ENCODE measurements around the gene DDX1. TPM values are rescaled to one million over a fixed set of nuclear protein-coding genes. Genes with fewer than 3 reads are reported as not detected.

Gene DDX1
- total RNA-seq, 4 donors from 2014 or later: 58.3 to 90.5 (median 60.8) TPM

GRCh38 chr2:15624903-15625302, 33.2 kb downstream of the DDX1 start:
- no peaks in the 10 kb centered on the region for H3K9me3 ChIP-seq
- no peak overlapping the region for H3K4me3 ChIP-seq
- no peak overlapping the region for H3K27ac ChIP-seq (replicated peaks in 1 of 4)
- intact Hi-C loops (cut with DNase I): no loop called here
- H3K36me3 ChIP-seq: peaks cover 40 to 96% (median 72%) of the 10 kb centered on the region in 4 donors
- no peak for TF ChIP-seq POLR2AphosphoS5 (IDR thresholded peaks at IDR 0.05)
- no peak for TF ChIP-seq CTCF (IDR thresholded peaks at IDR 0.05)
- TF ChIP-seq POLR2A (IDR thresholded peaks at IDR 0.05; ENCODE audit: low read depth): no peak
- no peak for TF ChIP-seq EP300 (IDR thresholded peaks at IDR 0.05)
- H3K4me1 ChIP-seq: peaks cover 0 to under 1% (median under 1%) of the 10 kb centered on the region in 4 donors
- DNase-seq (ENCODE audit: extremely low spot score): no peak
- no peaks in the 10 kb centered on the region for H3K27me3 ChIP-seq

GRCh38 chr2:15625344-15626036, 33.8 kb downstream of the DDX1 start:
- Histone ChIP-seq H3K27ac (replicated peaks in 1 of 4) (no peak overlapping the region), H3K36me3 (peaks cover 36 to 96% (median 72%) of the 10 kb centered on the region in 4 donors), H3K27me3 (no peaks in the 10 kb centered on the region), H3K4me3 (no peak overlapping the region), H3K4me1 (peaks cover 0 to 7% (median 6%) of the 10 kb centered on the region in 4 donors), H3K9me3 (no peaks in the 10 kb centered on the region)
- no peak for TF ChIP-seq POLR2A (IDR thresholded peaks at IDR 0.05; ENCODE audit: low read depth)
- no peak for TF ChIP-seq POLR2AphosphoS5 (IDR thresholded peaks at IDR 0.05)
- TF ChIP-seq CTCF (IDR thresholded peaks at IDR 0.05): no peak
- no peak for TF ChIP-seq EP300 (IDR thresholded peaks at IDR 0.05)
- intact Hi-C loops (cut with DNase I): no loop called here
- no peak for DNase-seq (ENCODE audit: extremely low spot score)
- WGBS: 94% methylated on average over 3 of the region's 3 CpGs

DNA sequence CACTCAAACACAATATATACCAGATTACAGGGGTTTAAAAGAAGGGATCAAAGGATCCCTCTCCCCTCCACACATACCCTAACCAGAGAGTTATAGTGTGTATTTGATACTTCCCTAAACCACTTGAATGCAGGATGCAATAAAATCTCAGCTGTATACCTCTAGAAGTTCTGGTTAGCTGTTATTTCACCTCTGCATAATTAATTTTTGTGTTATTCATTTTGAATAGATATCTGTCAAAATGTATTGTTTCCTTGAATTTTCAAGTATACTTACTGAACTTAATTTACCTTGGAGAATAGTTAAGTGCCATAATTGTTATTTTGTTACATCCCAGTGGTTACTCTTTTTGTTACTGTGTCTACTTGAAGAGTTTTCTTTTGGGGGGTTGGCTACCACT, 34.5 kb downstream of the DDX1 start:
- DNase-seq (ENCODE audit: extremely low spot score): no peak
- Histone ChIP-seq H3K27me3 (no peaks in the 10 kb centered on the region), H3K36me3 (peaks cover 33 to 96% (median 72%) of the 10 kb centered on the region in 4 donors), H3K4me3 (no peak overlapping the region), H3K27ac (replicated peaks in 1 of 4) (no peak overlapping the region), H3K9me3 (no peaks in the 10 kb centered on the region), H3K4me1 (peaks cover 0 to 11% (median 10%) of the 10 kb centered on the region in 4 donors)
- TF ChIP-seq EP300 (IDR thresholded peaks at IDR 0.05) (no peak), CTCF (IDR thresholded peaks at IDR 0.05) (no peak), POLR2A (IDR thresholded peaks at IDR 0.05; ENCODE audit: low read depth) (no peak), POLR2AphosphoS5 (IDR thresholded peaks at IDR 0.05) (no peak)
- intact Hi-C loops (cut with DNase I): no loop called here

DNA sequence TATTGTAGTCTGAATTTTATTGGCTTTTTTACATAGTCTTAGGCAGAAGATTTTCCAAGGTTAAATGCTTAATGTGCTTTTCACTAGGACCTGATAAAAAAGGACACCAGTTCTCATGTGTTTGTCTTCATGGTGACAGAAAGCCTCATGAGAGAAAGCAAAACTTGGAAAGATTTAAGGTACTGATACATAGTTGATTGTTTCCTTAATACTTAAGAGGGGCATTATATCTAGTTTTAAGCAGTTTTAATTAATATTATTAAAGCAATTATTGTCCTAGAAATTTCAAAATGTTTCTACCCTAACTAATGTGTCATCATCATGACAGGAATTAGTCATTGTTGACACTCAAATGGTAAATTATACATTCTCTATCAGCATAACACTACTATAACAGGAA, 35.3 kb downstream of the DDX1 start:
- H3K27me3 ChIP-seq: no peaks in the 10 kb centered on the region
- peaks cover 28 to 96% (median 72%) of the 10 kb centered on the region in 4 donors for H3K36me3 ChIP-seq
- TF ChIP-seq CTCF (IDR thresholded peaks at IDR 0.05): no peak
- no peak for TF ChIP-seq POLR2A (IDR thresholded peaks at IDR 0.05; ENCODE audit: low read depth)
- TF ChIP-seq POLR2AphosphoS5 (IDR thresholded peaks at IDR 0.05): no peak
- TF ChIP-seq EP300 (IDR thresholded peaks at IDR 0.05): no peak
- intact Hi-C loops (cut with DNase I): no loop called here
- H3K4me1 ChIP-seq: peaks cover 0 to 11% (median 10%) of the 10 kb centered on the region in 4 donors
- H3K27ac ChIP-seq (replicated peaks in 1 of 4): no peak overlapping the region
- no peaks in the 10 kb centered on the region for H3K9me3 ChIP-seq
- no peak for DNase-seq (ENCODE audit: extremely low spot score)
- H3K4me3 ChIP-seq: no peak overlapping the region

Measured in esophagus muscularis mucosa (tissue), 4 donors.